ENCODE data around the gene SCIMP. TPM values are rescaled to one million over a fixed set of nuclear protein-coding genes. Genes with fewer than 3 reads are reported as not detected.

Gene SCIMP
- total and polyA plus RNA-seq, 3 donors from 2014 or later = 0.39 to 2.5 (median 0.50) TPM

DNA sequence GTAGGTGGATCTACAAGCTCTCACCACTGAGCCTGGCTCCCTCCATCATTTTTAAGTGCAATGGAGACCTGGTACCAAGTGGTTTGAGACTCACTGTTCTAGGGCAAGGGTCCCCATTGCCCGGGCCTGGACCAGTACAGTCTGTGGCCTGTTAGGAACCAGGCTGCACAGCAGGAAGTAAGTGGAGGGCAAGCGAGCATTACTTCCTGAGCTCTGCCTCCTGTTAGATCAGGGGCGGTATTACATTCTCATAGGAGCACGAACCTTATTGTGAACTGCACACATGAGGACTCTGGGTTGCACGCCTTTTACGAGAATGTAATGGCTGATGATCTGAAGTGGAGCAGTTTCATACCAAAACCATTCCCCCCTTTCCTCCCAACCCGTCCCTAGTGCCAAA lies 36.2 kb downstream of the SCIMP start:
- 95 to 99% methylated on average over 5 to 7 of the region's 7 CpGs for WGBS, 2 donors
- Histone ChIP-seq H3K36me3 (ENCODE audit: low read depth, missing control alignments) (no peaks in the 10 kb centered on the region), H3K27ac (no peak overlapping the region), H3K27me3 (no peaks in the 10 kb centered on the region), H3K4me1 (no peaks in the 10 kb centered on the region), H3K9me3 (no peaks in the 10 kb centered on the region), H3K4me3 (no peak overlapping the region)
- TF ChIP-seq POLR2A (IDR thresholded peaks at IDR 0.05) = no peak
- TF ChIP-seq, protein P1, sequence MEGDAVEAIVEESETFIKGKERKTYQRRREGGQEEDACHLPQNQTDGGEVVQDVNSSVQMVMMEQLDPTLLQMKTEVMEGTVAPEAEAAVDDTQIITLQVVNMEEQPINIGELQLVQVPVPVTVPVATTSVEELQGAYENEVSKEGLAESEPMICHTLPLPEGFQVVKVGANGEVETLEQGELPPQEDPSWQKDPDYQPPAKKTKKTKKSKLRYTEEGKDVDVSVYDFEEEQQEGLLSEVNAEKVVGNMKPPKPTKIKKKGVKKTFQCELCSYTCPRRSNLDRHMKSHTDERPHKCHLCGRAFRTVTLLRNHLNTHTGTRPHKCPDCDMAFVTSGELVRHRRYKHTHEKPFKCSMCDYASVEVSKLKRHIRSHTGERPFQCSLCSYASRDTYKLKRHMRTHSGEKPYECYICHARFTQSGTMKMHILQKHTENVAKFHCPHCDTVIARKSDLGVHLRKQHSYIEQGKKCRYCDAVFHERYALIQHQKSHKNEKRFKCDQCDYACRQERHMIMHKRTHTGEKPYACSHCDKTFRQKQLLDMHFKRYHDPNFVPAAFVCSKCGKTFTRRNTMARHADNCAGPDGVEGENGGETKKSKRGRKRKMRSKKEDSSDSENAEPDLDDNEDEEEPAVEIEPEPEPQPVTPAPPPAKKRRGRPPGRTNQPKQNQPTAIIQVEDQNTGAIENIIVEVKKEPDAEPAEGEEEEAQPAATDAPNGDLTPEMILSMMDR (IDR thresholded peaks at IDR 0.05) = no peak
- intact Hi-C loops (cut with DNase I; ENCODE audit: low total_unique reads) = no loop called here
- DNase-seq = no peak

DNA sequence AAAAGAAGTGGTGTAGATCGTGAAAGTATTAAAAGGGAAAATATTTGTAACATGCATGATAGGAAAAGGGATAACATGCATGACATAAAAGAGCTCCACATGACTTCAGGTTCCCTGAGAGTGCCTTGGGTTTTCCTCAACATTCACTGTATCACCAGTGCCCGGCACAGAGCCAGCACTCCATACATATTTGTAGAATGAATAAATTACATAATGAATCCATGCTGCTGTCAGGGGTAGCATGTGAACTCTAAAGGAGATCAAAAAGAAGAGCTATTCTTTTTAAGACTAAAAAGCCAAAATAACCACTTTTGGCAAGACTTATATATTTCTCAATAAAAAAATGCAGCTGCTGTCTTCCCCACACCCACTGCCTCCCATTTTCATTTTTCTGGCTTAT lies 40.3 kb downstream of the SCIMP start:
- H3K9me3 ChIP-seq = no peaks in the 10 kb centered on the region
- no peak overlapping the region for H3K4me3 ChIP-seq
- no peak overlapping the region for H3K27ac ChIP-seq
- 83 to 87% methylated on average over 2 of the region's 2 CpGs for WGBS, 2 donors
- no peak for TF ChIP-seq POLR2A (IDR thresholded peaks at IDR 0.05)
- H3K27me3 ChIP-seq = no peaks in the 10 kb centered on the region
- intact Hi-C loops (cut with DNase I; ENCODE audit: low total_unique reads) = no loop called here
- peaks cover 12% of the 10 kb centered on the region for H3K4me1 ChIP-seq
- no peak for DNase-seq
- H3K36me3 ChIP-seq (ENCODE audit: low read depth, missing control alignments) = no peaks in the 10 kb centered on the region

DNA sequence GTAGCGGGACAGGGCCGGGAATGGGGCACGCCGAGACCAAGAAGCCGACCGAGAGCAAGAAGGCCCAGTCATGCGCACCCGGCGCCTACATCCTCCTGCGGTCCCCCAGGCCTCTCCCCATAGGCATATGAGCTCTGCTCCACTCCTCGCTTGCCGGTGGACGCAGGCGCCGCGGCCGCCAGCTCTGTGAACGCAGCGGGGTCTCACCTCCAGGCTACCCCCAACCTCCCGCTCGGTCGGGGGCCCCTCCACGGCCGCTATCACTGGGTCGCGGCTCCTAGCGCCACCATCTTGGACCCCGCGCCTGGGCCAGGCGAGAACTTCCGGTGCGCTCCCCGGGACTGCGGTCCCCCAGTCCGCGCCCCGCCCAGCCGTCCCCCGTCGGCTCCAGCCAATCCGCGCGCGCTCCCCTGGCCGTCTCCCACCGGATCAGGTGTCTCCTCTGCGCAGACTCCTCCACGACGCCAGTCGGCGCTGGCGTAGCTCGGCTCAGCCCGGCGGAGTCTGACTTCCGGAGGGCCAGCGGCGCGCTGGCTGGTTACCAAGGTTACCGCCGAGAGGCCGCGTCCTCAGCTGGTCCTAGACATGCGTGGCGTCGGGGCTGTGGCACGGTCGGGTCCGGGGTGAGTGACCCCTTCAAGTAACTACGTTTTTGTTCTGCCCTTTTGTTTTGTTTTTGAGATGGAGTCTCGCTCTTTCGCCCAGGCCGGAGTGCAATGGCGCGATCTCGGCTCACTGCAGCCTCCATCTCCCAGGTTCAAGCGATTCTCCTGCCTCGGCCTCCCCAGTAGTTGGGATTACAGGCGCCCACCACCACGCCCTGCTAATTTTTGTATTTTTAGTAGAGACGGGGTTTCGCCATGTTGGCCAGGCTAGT lies 42.9 kb downstream of the SCIMP start, which contains the start of gene ZNF594:
Gene ZNF594, minus strand, starts transcription at position 328 of the 877 bp plus-strand sequence. CDS start 7,612 bp downstream, outside the sequence.
- TF ChIP-seq, protein P1 (IDR thresholded peaks at IDR 0.05) = peak; percentile 49 to 74 (median 60)
- no peak for TF ChIP-seq POLR2A (IDR thresholded peaks at IDR 0.05)
- Histone ChIP-seq H3K4me1 (peaks cover 12% of the 10 kb centered on the region), H3K4me3 (peak within 1 kb of the TSS; percentile 70 to 82), H3K36me3 (ENCODE audit: low read depth, missing control alignments) (no peaks in the 10 kb centered on the region), H3K27me3 (no peaks in the 10 kb centered on the region), H3K9me3 (no peaks in the 10 kb centered on the region), H3K27ac (peak within 1 kb of the TSS; percentile 41 to 78)
- intact Hi-C loops (cut with DNase I; ENCODE audit: low total_unique reads) = no loop called here
- WGBS, 2 donors = 2% methylated on average over 24 to 50 of the region's 82 CpGs
- peak; percentile 98 for DNase-seq

DNA sequence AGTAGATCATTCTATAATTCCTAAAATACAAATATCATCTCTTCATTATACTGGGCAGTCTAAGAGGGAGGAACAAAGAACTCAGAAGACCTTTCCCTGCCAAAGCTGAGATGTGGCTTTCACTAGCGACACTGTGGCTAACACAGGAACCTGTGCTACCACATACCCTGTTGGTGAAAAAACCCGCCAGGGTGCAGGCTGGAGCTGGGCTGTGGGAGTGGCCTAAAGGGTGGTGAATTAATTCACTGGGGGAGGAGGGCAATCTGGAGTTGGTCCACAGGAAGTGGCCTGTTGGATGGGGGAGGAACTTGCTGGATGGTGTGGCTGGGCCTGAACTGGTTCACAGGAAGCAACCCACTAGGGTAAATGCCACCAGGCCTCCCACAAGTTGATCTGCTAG lies 50.4 kb downstream of the SCIMP start:
- TF ChIP-seq, protein P1 (IDR thresholded peaks at IDR 0.05) = no peak
- no peak for TF ChIP-seq POLR2A (IDR thresholded peaks at IDR 0.05)
- peaks cover 3% of the 10 kb centered on the region for H3K9me3 ChIP-seq
- H3K4me3 ChIP-seq = no peak overlapping the region
- H3K36me3 ChIP-seq (ENCODE audit: low read depth, missing control alignments) = no peaks in the 10 kb centered on the region
- H3K4me1 ChIP-seq = no peaks in the 10 kb centered on the region
- no peak for DNase-seq
- H3K27me3 ChIP-seq = no peaks in the 10 kb centered on the region
- 93 to 98% methylated on average over 2 of the region's 2 CpGs for whole genome bisulfite sequencing, 2 donors
- intact Hi-C loops (cut with DNase I; ENCODE audit: low total_unique reads) = no loop called here
- H3K27ac ChIP-seq = no peak overlapping the region

DNA sequence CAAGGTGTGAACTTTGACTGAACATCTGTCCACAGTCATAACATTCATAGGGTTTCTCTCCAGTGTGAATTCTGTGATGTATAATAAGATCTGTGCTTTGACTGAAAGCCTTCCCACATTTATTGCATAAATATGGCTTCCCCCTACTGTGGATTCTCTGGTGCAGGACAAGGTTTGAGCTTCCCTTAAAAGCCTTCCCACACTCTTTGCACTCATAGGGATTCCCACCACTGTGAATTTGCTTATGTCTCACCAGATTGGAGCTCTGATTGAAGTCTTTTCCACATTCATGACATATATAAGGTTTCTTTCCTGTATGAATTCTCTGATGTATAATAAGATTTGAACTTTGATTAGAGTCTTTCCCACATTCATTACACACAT lies 51.3 kb downstream of the SCIMP start:
- intact Hi-C loops (cut with DNase I; ENCODE audit: low total_unique reads) = no loop called here
- Histone ChIP-seq H3K27me3 (no peaks in the 10 kb centered on the region), H3K27ac (no peak overlapping the region), H3K4me1 (no peaks in the 10 kb centered on the region), H3K36me3 (ENCODE audit: low read depth, missing control alignments) (no peaks in the 10 kb centered on the region), H3K9me3 (peaks cover 3% of the 10 kb centered on the region), H3K4me3 (no peak overlapping the region)
- no peak for TF ChIP-seq POLR2A (IDR thresholded peaks at IDR 0.05)
- TF ChIP-seq, protein P1 (IDR thresholded peaks at IDR 0.05) = no peak
- no peak for DNase-seq

Data from testis (tissue), 3 donors.